PFSK-1 (cell line): ENCODE results near the gene TANGO6.

Source experiments
- FOXP2 ChIP-seq: optimal IDR thresholded peaks from 2 replicates; pipeline ENCODE3; 2011; ENCODE audit warnings: borderline replicate concordance, control low read depth, inconsistent platforms; ENCODE audit not compliant: insufficient read depth; ENCODE audit errors: extremely low read length, extremely low read depth
- POLR2AphosphoS5 ChIP-seq: IDR thresholded peaks from 2 replicates; pipeline ENCODE4 v1.6.1; 2012; ENCODE audit warnings: low read depth, mild to moderate bottlenecking, control low read depth, low read length, moderate library complexity
- REST ChIP-seq, 2 experiments: IDR thresholded peaks; 2 replicates each; pipeline versions ENCODE4 v1.6.1 to v1.8.0; 2011 to 2012; ENCODE audit warnings: low read depth in 2 of 2, low read length in 2 of 2, control low read depth in 1 of 2, inconsistent platforms in 1 of 2, mild to moderate bottlenecking in 1 of 2, moderate library complexity in 1 of 2; ENCODE audit not compliant: insufficient read depth in 1 of 2
- SIN3A ChIP-seq: IDR thresholded peaks from 2 replicates; pipeline ENCODE4 v1.6.1; 2012; ENCODE audit warnings: mild to moderate bottlenecking, low read length, moderate library complexity, borderline replicate concordance; ENCODE audit not compliant: insufficient read depth
- TAF1 ChIP-seq: IDR thresholded peaks from 2 replicates; pipeline ENCODE4 v1.6.1; 2012; ENCODE audit warnings: low read length, control low read depth, borderline replicate concordance; ENCODE audit not compliant: insufficient read depth

TANGO6 gene

GRCh38 chr16:68898026-68898425, 54.7 kb downstream of the TANGO6 start:
- TF ChIP-seq FOXP2 (no peak), TAF1 (no peak)

GRCh38 chr16:68900009-68900408, 56.7 kb downstream of the TANGO6 start:
- no peak for TF ChIP-seq REST (IDR thresholded peaks at IDR 0.05; ENCODE audit: insufficient read depth in 1 of 2, low read depth in 2 of 2, low read length in 2 of 2)
- TF ChIP-seq SIN3A: no peak
- TF ChIP-seq FOXP2: no peak
- TF ChIP-seq TAF1: no peak
- TF ChIP-seq POLR2AphosphoS5: no peak

- no peak for TF ChIP-seq TAF1
- no peak for TF ChIP-seq POLR2AphosphoS5
- TF ChIP-seq REST (IDR thresholded peaks at IDR 0.05; ENCODE audit: insufficient read depth in 1 of 2, low read depth in 2 of 2, low read length in 2 of 2): no peak
- no peak for TF ChIP-seq FOXP2
- TF ChIP-seq SIN3A: no peak
These were observed 59.0 kb downstream of the TANGO6 start for GRCh38 chr16:68902003-68902968.

GRCh38 chr16:68902969-68903345, 59.6 kb downstream of the TANGO6 start:
- TF ChIP-seq REST (IDR thresholded peaks at IDR 0.05; ENCODE audit: insufficient read depth in 1 of 2, low read depth in 2 of 2, low read length in 2 of 2) (no peak), TAF1 (no peak), POLR2AphosphoS5 (no peak), FOXP2 (no peak), SIN3A (no peak)

- TF ChIP-seq FOXP2 (no peak), REST (IDR thresholded peaks at IDR 0.05; ENCODE audit: insufficient read depth in 1 of 2, low read depth in 2 of 2, low read length in 2 of 2) (no peak), TAF1 (no peak), SIN3A (no peak), POLR2AphosphoS5 (no peak)
These were observed 64.0 kb downstream of the TANGO6 start for GRCh38 chr16:68907297-68907696.
